DMS114 treated with DMSO at 0.1 percent for 48 hours (cell line): ENCODE results near the gene ZNF341.
A peak's percentile ranks its signal among the peaks of the same experiment; 100 is the strongest.
"Not testable (repeated sequence)": the region's sequence is repeated elsewhere in the genome, so short reads cannot be mapped to it uniquely, and the experiment has no call there.

Experiments
- DNase-seq: peaks from one replicate; lab custom pipeline; 2025; ENCODE audit not compliant: unreplicated experiment; lab: John Stamatoyannopoulos, UW

The ZNF341 gene

GRCh38 chr20:33791959-33792597, 60.3 kb downstream of the ZNF341 start:
- DNase-seq: no peak

DNA sequence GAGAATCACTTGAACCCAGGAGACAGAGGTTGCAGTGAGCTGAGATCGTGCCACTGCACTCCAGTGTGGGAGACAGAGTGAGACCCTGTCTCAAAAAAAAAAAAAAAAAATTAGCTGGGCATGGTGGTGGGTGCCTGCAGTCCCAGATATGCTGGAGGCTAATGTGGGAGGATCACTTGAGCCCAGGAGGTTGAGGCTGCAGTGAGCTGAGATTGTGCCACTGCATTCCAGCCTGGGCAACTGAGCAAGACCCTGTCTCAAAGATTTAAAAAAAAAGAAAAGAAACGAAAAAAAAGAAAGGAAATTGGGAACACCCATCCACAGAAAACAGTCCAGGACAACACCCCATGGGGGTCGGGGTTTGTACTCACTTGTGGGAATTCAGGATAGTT, 60.8 kb downstream of the ZNF341 start:
- not testable (repeated sequence) for DNase-seq

- DNase-seq: no peak
Measured at GRCh38 chr20:33793011-33793931, 61.5 kb downstream of the ZNF341 start.

DNA sequence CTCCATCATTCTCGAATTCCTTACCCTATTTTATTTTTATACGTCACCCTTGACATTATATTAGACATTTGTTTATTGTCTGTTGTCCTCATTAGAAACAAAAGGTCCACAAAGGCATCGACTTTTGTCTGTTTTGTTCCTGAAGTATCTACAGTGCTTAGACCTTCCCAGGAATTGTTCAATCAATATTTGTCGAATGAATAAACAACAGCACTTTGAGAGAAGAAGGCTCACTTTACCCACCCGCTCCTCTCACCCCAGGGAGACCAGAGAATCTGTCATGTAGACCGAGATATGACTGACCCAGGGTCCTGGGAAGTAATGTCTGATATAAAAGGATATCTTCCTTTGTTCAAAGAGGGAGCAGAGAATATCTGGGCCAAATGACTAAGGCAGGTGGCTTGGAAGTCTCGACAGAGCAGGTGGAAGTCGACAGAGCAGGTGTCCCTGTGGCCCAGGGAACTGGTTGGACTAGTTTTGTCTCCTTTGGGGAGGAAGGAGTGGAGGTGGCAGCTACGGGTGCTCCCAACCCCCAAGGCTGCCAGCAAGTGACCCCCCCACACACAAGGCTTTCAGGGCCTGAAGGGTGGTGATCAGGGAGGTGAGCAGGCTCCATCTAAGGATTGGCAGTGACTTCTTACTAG, 64.6 kb downstream of the ZNF341 start:
- no peak for DNase-seq

- no peak for DNase-seq
Measured at GRCh38 chr20:33796907-33797544, 65.2 kb downstream of the ZNF341 start.

DNA sequence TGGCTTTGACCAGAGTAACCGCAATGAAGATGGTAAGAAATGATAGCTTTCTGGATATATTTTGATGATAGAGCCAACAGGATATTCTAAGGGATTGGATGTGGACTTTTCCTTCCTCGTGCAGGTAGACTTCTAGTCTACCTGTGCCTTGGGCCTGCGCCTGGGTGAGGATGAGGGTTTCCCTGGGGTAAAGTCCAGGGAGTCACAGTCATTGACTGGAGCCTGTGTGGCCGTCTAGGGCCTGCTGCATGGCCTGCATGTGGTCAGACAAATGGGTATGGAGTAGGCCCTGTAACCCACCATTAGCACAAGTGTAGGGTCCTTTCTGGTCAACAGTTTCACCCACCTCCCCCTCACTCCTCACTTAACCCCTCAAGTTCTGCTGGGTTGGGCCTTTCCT, 66.6 kb downstream of the ZNF341 start:
- DNase-seq: no peak

DNA sequence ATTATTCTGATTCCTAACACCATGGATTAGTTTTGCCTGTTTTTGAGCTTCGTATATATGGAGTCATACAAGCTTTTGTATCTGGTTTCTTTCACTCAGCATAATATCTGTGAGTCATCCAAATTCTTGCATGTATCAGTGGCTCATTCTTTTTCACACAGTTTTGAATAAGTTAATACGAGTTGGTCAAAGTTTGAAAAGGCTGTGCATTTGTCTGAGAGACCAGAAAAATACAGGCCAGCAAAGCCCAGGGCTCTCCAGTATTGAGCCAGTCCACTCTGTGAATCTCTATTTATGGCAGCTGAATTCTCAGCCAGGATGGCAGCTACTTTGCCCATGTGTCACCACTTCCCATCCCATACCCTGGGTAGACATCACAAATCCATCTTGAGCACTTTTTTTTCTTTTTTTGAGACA, 72.1 kb downstream of the ZNF341 start:
- no peak for DNase-seq

GRCh38 chr20:33808388-33808787, 76.6 kb downstream of the ZNF341 start:
- no peak for DNase-seq

GRCh38 chr20:33810259-33810658, 78.5 kb downstream of the ZNF341 start:
- no peak for DNase-seq

- DNase-seq: peak; percentile 93
Measured at GRCh38 chr20:33810885-33811775, 79.3 kb downstream of the ZNF341 start, which contains the start of gene CHMP4B. Gene CHMP4B (plus strand): TSS chr20:33811348. CDS start chr20:33811469, 121 bp downstream.

- DNase-seq: no peak
Measured at GRCh38 chr20:33811776-33812151, 80.0 kb downstream of the ZNF341 start.

GRCh38 chr20:33812152-33812849, 80.5 kb downstream of the ZNF341 start:
- DNase-seq: no peak

DNA sequence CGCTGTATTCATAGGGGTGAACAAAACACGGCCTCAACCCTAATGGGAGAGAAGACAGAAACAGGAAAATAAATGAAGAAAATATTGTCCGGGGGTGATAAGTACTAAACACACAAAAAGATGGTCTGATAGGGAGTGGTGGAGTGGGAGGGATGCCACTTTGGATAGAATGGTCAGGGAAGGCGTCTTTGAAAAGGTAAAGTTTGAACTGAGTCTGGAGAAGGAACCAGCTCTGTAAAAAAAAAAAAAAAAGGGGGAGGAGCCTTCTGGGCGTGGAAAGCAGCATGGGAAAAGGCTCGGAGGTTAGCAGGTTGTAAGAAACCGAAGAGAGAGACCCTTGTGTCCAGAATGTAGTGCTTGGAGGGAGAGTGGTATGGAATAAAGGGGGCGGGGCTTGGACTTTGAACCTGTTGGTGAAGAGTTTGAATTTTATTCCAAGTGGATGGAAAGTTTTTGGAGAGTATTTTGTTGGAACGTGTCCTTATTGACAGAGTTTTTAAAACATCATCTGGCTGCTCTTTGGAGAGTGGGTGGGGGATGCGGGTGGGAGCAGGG, 81.2 kb downstream of the ZNF341 start:
- no peak for DNase-seq

DNA sequence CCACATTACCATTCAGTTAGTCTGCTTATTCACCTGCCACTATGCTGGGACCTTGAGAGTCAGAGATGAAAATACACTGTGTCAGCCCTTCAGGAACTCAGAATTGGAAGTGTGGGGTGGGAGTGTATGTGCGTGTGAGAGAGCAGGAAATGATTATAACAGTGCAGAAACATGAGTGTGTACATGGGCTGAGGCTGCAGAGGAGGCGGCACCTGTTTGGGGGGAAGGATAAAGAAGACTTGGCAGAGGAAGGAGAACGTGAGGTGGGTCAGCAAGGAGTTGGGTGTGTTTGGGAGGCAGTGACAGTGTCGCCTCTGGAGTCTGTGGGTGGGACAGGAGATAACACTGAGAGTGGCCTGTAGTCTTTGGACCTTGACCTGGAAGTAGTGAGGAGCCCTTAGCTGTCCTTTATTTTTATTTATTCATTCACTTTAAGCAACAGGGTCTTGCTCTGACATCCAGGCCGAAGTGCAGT, 82.5 kb downstream of the ZNF341 start:
- DNase-seq: no peak

DNA sequence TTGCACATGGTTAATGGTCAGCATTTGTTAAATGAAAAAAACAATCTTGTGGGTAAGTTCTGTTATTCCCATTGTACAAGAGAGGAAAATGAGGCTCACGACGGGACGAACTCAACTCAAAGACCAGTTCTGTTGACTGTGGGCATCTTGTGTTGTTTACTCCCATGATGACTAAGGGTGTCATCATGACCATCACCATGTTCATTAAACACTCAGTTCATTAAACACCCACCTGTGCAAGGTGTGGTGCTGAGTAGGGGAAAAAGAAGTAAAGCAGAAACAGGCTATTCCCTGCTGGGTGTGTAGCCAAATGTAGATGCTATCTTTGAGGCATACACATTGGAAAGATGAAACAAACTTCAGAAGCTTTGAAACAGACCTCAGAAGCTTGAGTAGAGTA, 83.9 kb downstream of the ZNF341 start:
- DNase-seq: no peak

DNA sequence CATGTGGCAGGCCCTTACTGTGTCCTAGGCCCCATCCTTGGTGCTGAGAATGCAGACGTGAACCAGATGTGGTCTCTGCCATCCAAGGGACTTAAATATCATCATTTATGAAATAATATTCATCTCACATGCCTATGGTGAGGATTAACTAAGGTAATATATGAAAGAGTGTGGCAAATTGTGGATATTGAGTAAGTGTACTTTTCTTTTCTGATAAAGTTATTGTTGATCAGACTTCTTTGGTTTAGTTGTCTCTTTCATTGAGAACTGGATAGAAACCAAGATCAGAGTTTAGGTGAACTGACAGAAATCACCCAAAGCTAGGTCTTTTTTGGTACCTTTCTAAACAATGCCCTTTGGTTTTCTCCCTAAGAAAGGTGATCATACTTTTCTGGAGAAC, 84.4 kb downstream of the ZNF341 start:
- no peak for DNase-seq

- DNase-seq: no peak
Measured at GRCh38 chr20:33817411-33817810, 85.6 kb downstream of the ZNF341 start.

DNA sequence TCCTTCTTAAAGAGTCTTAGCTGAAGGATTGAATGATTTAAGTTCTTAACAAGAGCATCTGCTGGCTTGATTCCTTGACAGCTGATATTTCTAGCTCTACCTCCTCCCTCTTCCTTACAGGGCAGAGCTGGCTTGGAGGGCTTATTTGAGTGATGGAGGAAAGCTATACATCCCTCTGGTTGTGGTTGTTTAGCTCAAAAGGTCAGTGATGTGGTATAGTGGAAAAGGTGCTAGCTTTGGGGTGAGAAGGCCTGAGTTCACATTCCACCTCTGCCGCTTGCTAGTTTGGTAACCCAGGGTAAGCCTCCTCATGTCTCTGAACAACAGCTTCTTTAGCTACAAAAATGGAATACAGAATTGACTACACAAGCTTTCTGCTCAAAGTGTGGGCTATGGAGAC, 87.7 kb downstream of the ZNF341 start:
- DNase-seq: no peak

DNA sequence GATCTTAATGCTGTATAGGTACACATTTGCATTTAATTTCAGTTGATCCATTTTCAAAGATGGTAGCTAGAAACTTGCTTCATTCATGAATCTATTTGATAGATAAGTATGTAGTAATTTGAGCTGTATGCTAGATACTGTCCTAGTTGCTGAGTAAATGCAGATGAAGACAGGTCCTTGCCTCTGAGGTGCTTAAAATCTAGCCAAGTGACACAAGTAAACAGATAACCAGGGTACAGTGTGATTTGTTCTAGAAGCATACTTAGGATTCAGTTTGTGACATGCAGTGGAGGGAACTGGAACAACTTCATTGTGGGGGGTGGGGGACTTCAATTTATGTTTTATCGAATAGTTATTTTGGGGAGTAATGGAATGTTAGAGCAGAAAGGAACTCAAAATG, 88.6 kb downstream of the ZNF341 start:
- DNase-seq: no peak
